GM12878 (cell line): ENCODE results near the gene STPG4.

Source experiments
- ATF7 ChIP-seq: fragments of 450-650 bp; IDR thresholded peaks from 2 replicates; pipeline ENCODE4 v1.6.1; 2016; ENCODE audit warnings: low read depth, mild to moderate bottlenecking
- CTCF ChIP-seq, 3 experiments: IDR thresholded peaks in 2 of 3; conservative IDR thresholded peaks in 1 of 3; 2 replicates each; pipeline ENCODE4 v1.5.1; 2011; ENCODE audit warnings: low read depth in 3 of 3, low read length in 3 of 3, mild to moderate bottlenecking in 3 of 3, control low read depth in 2 of 3, moderate library complexity in 2 of 3, inconsistent platforms in 1 of 3, mixed read lengths in 1 of 3; ENCODE audit not compliant: control insufficient read depth in 2 of 3, insufficient read depth in 1 of 3; ENCODE audit errors: extremely low read depth in 1 of 3
- JUNB ChIP-seq: IDR thresholded peaks from 2 replicates; pipeline ENCODE4 v1.6.1; 2016; ENCODE audit warnings: antibody characterized with exemption, mild to moderate bottlenecking
- JUND ChIP-seq: IDR thresholded peaks from 2 replicates; pipeline ENCODE4 v1.6.1; 2012; ENCODE audit warnings: low read depth, mild to moderate bottlenecking, low read length, improper control_type of control experiment, moderate library complexity
- MAX ChIP-seq: IDR thresholded peaks from 2 replicates; pipeline ENCODE4 v1.6.1; 2012; ENCODE audit warnings: low read depth, low read length, improper control_type of control experiment
- POLR2A ChIP-seq: IDR thresholded peaks from 2 replicates; pipeline ENCODE4 v1.6.1; 2011; ENCODE audit warnings: low read depth, mild to moderate bottlenecking, low read length
- POLR2AphosphoS5 ChIP-seq: IDR thresholded peaks from 2 replicates; pipeline ENCODE4 v1.6.1; 2011; ENCODE audit warnings: mild to moderate bottlenecking, low read length, inconsistent platforms
- POU2F2 ChIP-seq: IDR thresholded peaks from 3 replicates; pipeline ENCODE4 v1.6.1; 2011; ENCODE audit warnings: low read depth, mild to moderate bottlenecking, low read length, borderline replicate concordance
- STAT3 ChIP-seq: IDR thresholded peaks from 2 replicates; pipeline ENCODE4 v1.6.1; 2011; ENCODE audit warnings: low read depth, low read length, improper control_type of control experiment
- TAF1 ChIP-seq: IDR thresholded peaks from 2 replicates; pipeline ENCODE4 v1.6.1; 2011; ENCODE audit warnings: mild to moderate bottlenecking, low read depth, low read length, borderline replicate concordance
- TBL1XR1 ChIP-seq: IDR thresholded peaks from 2 replicates; pipeline ENCODE4 v1.6.1; 2012; ENCODE audit warnings: low read depth, low read length, improper control_type of control experiment
- YY1 ChIP-seq: IDR thresholded peaks from 2 replicates; pipeline ENCODE4 v1.6.1; 2011; ENCODE audit warnings: low read depth, mild to moderate bottlenecking, low read length
- ZNF274 ChIP-seq: IDR thresholded peaks from one replicate; pipeline ENCODE4 v1.8.0; 2011; ENCODE audit not compliant: insufficient read length, insufficient read depth

- TF ChIP-seq CTCF (IDR thresholded peaks at IDR 0.05 in 2 of 3, conservative IDR thresholded peaks at IDR 0.05 in 1 of 3; ENCODE audit: control insufficient read depth in 2 of 3, extremely low read depth in 1 of 3, insufficient read depth in 1 of 3, low read depth in 3 of 3, low read length in 3 of 3) (no peak), YY1 (no peak), JUNB (no peak), POLR2A (no peak), POLR2AphosphoS5 (no peak), ZNF274 (no peak), MAX (no peak), TAF1 (no peak), TBL1XR1 (no peak), JUND (no peak), STAT3 (no peak), POU2F2 (no peak), ATF7 (no peak)
Observed at GRCh38 chr2:47179388-47179787, 24.3 kb upstream of the STPG4 start.
